KMS-11 (cell line): ENCODE results near the gene DENND4A.
A peak's percentile ranks its signal among the peaks of the same experiment; 100 is the strongest.

Source experiments
- H2AFZ ChIP-seq: fragments of 200-600 bp; sonication (generic); 2 replicates; pipeline ENCODE4 v1.6.1; 2016; ENCODE audit warnings: antibody characterized with exemption, mixed run types, low read depth
- H3K27ac ChIP-seq: fragments of 200-600 bp; sonication (generic); 2 replicates; pipeline ENCODE4 v1.6.1; 2016; ENCODE audit warnings: mild to moderate bottlenecking, mixed run types
- H3K27me3 ChIP-seq: fragments of 200-600 bp; sonication (generic); 2 replicates; pipeline ENCODE4 v1.6.1; 2017; ENCODE audit warnings: mild to moderate bottlenecking, low read depth, mixed run types, moderate library complexity; ENCODE audit not compliant: insufficient read depth
- H3K36me3 ChIP-seq: fragments of 200-600 bp; sonication (generic); 2 replicates; pipeline ENCODE4 v1.6.1; 2017; ENCODE audit warnings: mild to moderate bottlenecking, mixed run types; ENCODE audit not compliant: insufficient read depth
- H3K4me1 ChIP-seq: fragments of 200-600 bp; sonication (generic); 2 replicates; pipeline ENCODE4 v1.6.1; 2016; ENCODE audit warnings: mild to moderate bottlenecking, low read depth, mixed run types; ENCODE audit not compliant: poor library complexity, severe bottlenecking
- H3K4me2 ChIP-seq: fragments of 200-600 bp; sonication (generic); 2 replicates; pipeline ENCODE4 v1.7.0; 2016; ENCODE audit warnings: mild to moderate bottlenecking, mixed run types
- H3K4me3 ChIP-seq: fragments of 200-600 bp; sonication (generic); IDR thresholded peaks from 2 replicates; pipeline ENCODE4 v1.6.1; 2017; ENCODE audit warnings: low read depth, low read length, mixed read lengths; ENCODE audit not compliant: insufficient read depth
- H3K79me2 ChIP-seq: fragments of 200-600 bp; sonication (generic); 2 replicates; pipeline ENCODE4 v1.6.1; 2016; ENCODE audit warnings: low read depth, mixed run types; ENCODE audit not compliant: insufficient read depth
- H3K9ac ChIP-seq: fragments of 200-600 bp; sonication (generic); 2 replicates; pipeline ENCODE4 v1.6.1; 2016; ENCODE audit warnings: mild to moderate bottlenecking, mixed run types
- H4K20me1 ChIP-seq: fragments of 200-600 bp; sonication (generic); 2 replicates; pipeline ENCODE4 v1.6.1; 2016; ENCODE audit warnings: mild to moderate bottlenecking, mixed run types; ENCODE audit not compliant: insufficient read depth
- CTCF ChIP-seq: fragments of 200-600 bp; sonication (generic); conservative IDR thresholded peaks from 2 replicates; pipeline ENCODE4 v1.6.1; 2017; ENCODE audit warnings: low read depth, mild to moderate bottlenecking, antibody characterized with exemption, low read length, moderate library complexity, mixed read lengths

DENND4A gene

GRCh38 chr15:65630760-65631159, 161.3 kb downstream of the DENND4A start:
- H3K4me3 ChIP-seq = no peak overlapping the region
- H3K4me1 ChIP-seq = peaks cover 77% of the 10 kb centered on the region
- peak overlapping the region; percentile 64 for H3K4me2 ChIP-seq
- H3K27ac ChIP-seq = peak overlapping the region; percentile 0; the same call in 1 of the 2 replicates
- H3K9ac ChIP-seq = no peak overlapping the region
- no peaks in the 10 kb centered on the region for H3K27me3 ChIP-seq
- H2AFZ ChIP-seq = no peak overlapping the region
- no peaks in the 10 kb centered on the region for H3K79me2 ChIP-seq
- no peaks in the 10 kb centered on the region for H4K20me1 ChIP-seq
- H3K36me3 ChIP-seq = no peaks in the 10 kb centered on the region
- no peak for TF ChIP-seq CTCF

- TF ChIP-seq CTCF = no peak
- no peak overlapping the region for H3K9ac ChIP-seq
- no peak overlapping the region for H3K4me3 ChIP-seq
- H4K20me1 ChIP-seq = no peaks in the 10 kb centered on the region
- no peaks in the 10 kb centered on the region for H3K27me3 ChIP-seq
- H3K4me1 ChIP-seq = peaks cover 69% of the 10 kb centered on the region
- no peaks in the 10 kb centered on the region for H3K79me2 ChIP-seq
- H3K4me2 ChIP-seq = no peak overlapping the region
- H2AFZ ChIP-seq = no peak overlapping the region
- H3K36me3 ChIP-seq = no peaks in the 10 kb centered on the region
- no peak overlapping the region for H3K27ac ChIP-seq
Measured at GRCh38 chr15:65629548-65629947, 162.5 kb downstream of the DENND4A start.

- Histone ChIP-seq H3K4me3 (no peak overlapping the region), H4K20me1 (no peaks in the 10 kb centered on the region)
- TF ChIP-seq CTCF = no peak
Measured at GRCh38 chr15:65626856-65627255, 165.2 kb downstream of the DENND4A start.

GRCh38 chr15:65623103-65623502, 169.0 kb downstream of the DENND4A start:
- H3K4me3 ChIP-seq = no peak overlapping the region
- no peaks in the 10 kb centered on the region for H3K79me2 ChIP-seq
- H3K27ac ChIP-seq = no peak overlapping the region
- no peaks in the 10 kb centered on the region for H3K27me3 ChIP-seq
- no peak overlapping the region for H3K9ac ChIP-seq
- H4K20me1 ChIP-seq = no peaks in the 10 kb centered on the region
- TF ChIP-seq CTCF = no peak
- no peaks in the 10 kb centered on the region for H3K36me3 ChIP-seq
- H2AFZ ChIP-seq = no peak overlapping the region
- H3K4me2 ChIP-seq = no peak overlapping the region
- H3K4me1 ChIP-seq = peaks cover 13% of the 10 kb centered on the region

More at GRCh38 chr15:65626856-65627255, 165.2 kb downstream of the DENND4A start:
- Histone ChIP-seq H2AFZ (no peak overlapping the region), H3K36me3 (no peaks in the 10 kb centered on the region), H3K27me3 (no peaks in the 10 kb centered on the region), H3K4me1 (peaks cover 42% of the 10 kb centered on the region), H3K79me2 (no peaks in the 10 kb centered on the region), H3K4me2 (peak overlapping the region; percentile 18; the same call in 1 of the 2 replicates), H3K27ac (no peak overlapping the region), H3K9ac (no peak overlapping the region)

- no peaks in the 10 kb centered on the region for H3K36me3 ChIP-seq
- H4K20me1 ChIP-seq = no peaks in the 10 kb centered on the region
- H3K4me1 ChIP-seq = peaks cover 3% of the 10 kb centered on the region
- H3K27me3 ChIP-seq = no peaks in the 10 kb centered on the region
- H2AFZ ChIP-seq = no peak within 1 kb of the TSS
- TF ChIP-seq CTCF = no peak
- no peak within 1 kb of the TSS for H3K4me2 ChIP-seq
- no peak within 1 kb of the TSS for H3K4me3 ChIP-seq
- no peaks in the 10 kb centered on the region for H3K79me2 ChIP-seq
- no peak within 1 kb of the TSS for H3K9ac ChIP-seq
- H3K27ac ChIP-seq = no peak within 1 kb of the TSS
Measured at GRCh38 chr15:65621638-65622037, 170.5 kb downstream of the DENND4A start, which contains the start of gene SLC24A1. TSS of gene SLC24A1 (plus strand) at chr15:65621938. CDS start at chr15:65624081, 2,143 bp downstream.
